Spleen (tissue), 7 donors: ENCODE data around the gene ANXA2.

Experiments used
- CTCF ChIP-seq, 11 experiments: fragments of 200-600 bp in 7 of 11; fragments of 450-650 bp in 4 of 11; sonication (generic) in 4 of 11; IDR thresholded peaks in 8 of 11; conservative IDR thresholded peaks in 3 of 11; 1 replicate in 7 of 11; 2 replicates in 4 of 11; pipeline versions ENCODE4 v1.4.0 to v1.8.0; 2016 to 2021; ENCODE audit warnings: antibody characterized with exemption in 11 of 11, inconsistent platforms in 4 of 11, mild to moderate bottlenecking in 1 of 11
- POLR2A ChIP-seq, 3 donors: fragments of 450-650 bp; IDR thresholded peaks; one replicate each; pipeline ENCODE4 v1.5.1; 2017; ENCODE audit warnings: antibody characterized with exemption in 3 of 3, mild to moderate bottlenecking in 1 of 3
- POLR2AphosphoS5 ChIP-seq, 3 donors: sonication (generic); formaldehyde crosslinking; IDR thresholded peaks; one replicate each; pipeline ENCODE4 v1.5.1; 2017; ENCODE audit warnings: antibody characterized with exemption in 3 of 3
- donor health status: DM: no; HTN: no; CAD: no; lungs with moderate emphysema.
- donor health status: DM: no; HTN: no; CAD: no.
- donor health status: DM: no; HTN: no; CAD: no.

GRCh38 chr15:60326824-60327654 is 70.7 kb downstream of the ANXA2 start:
- TF ChIP-seq CTCF (IDR thresholded peaks at IDR 0.05 in 8 of 11, conservative IDR thresholded peaks at IDR 0.05 in 3 of 11) = peak in 9 of 11 experiments; percentile 20 to 67 (median 55)
- no peak for TF ChIP-seq POLR2A (IDR thresholded peaks at IDR 0.05)
- no peak for TF ChIP-seq POLR2AphosphoS5 (IDR thresholded peaks at IDR 0.05)
